Mucosa of descending colon (tissue), 3 donors: ENCODE data around the gene ADAM19. TPM values are rescaled to one million over a fixed set of nuclear protein-coding genes. Genes with fewer than 3 reads are reported as not detected.
A peak's percentile ranks its signal among the peaks of the same experiment; 100 is the strongest.

Source experiments
- ATAC-seq: fragments of 200-7000 bp; cut with Tn5 transposase; one replicate; pipeline ENCODE4 v1.9.1; 2020; ENCODE audit warnings: mild to moderate bottlenecking, moderate library complexity
- DNase-seq, 3 donors: peaks; one replicate each; pipeline ENCODE4 v3.0.0-alpha.2; 2020
- H3K36me3 ChIP-seq: fragments of 200-600 bp; one replicate; pipeline ENCODE4 v1.8.0; 2021; ENCODE audit warnings: low read depth, mild to moderate bottlenecking
- H3K4me1 ChIP-seq: fragments of 200-600 bp; one replicate; pipeline ENCODE4 v1.8.0; 2021; ENCODE audit warnings: low read depth, mild to moderate bottlenecking
- H3K4me3 ChIP-seq: fragments of 200-600 bp; one replicate; pipeline ENCODE4 v1.8.0; 2021; ENCODE audit warnings: mild to moderate bottlenecking
- H3K9me3 ChIP-seq: fragments of 200-600 bp; one replicate; pipeline ENCODE4 v1.8.0; 2021; ENCODE audit warnings: mild to moderate bottlenecking
- CTCF ChIP-seq: fragments of 200-600 bp; IDR thresholded peaks from one replicate; pipeline ENCODE4 v1.8.0; 2022; ENCODE audit warnings: antibody characterized with exemption, mild to moderate bottlenecking
- intact Hi-C, 2 donors: fragments of 100-400 bp; cut with DNase I in 1 of 2; cut with micrococcal nuclease in 1 of 2; formaldehyde crosslinking; loops; one replicate each; pipeline versions ENCODE4 v1.11.0 to v1.11.1; 2022; cut with DNase I, micrococcal nuclease
- total RNA-seq, 3 donors: library from RNA; stranded (reverse); fragmentation: NEBNext Ultra II Directional in 2 of 3; extraction: Animal tissue kit (Norgen Biotek cat#: 25700) in 2 of 3; gene quantifications; one replicate each; pipeline versions ENCODE4 v1.2.1 to v1.2.4, GENCODE V29; 2021 to 2023
- donor health status: DM: no; HTN: no; CAD: no; lungs with moderate emphysema.
- donor health status: DM: no; HTN: no; CAD: no.
- donor health status: DM: no; HTN: yes; CAD: no.

Gene ADAM19
- total RNA-seq, 3 donors from 2014 or later = 6.4 to 32.6 (median 8.9) TPM

GRCh38 chr5:157479166-157479565 lies 96.4 kb downstream of the ADAM19 start:
- Histone ChIP-seq H3K4me1 (peaks cover 11% of the 10 kb centered on the region), H3K4me3 (no peak overlapping the region), H3K9me3 (no peaks in the 10 kb centered on the region), H3K36me3 (no peaks in the 10 kb centered on the region)
- intact Hi-C loops = no loop called here
- no peak for TF ChIP-seq CTCF
- no peak for ATAC-seq
- no peak for DNase-seq

- Histone ChIP-seq H3K9me3 (no peaks in the 10 kb centered on the region), H3K4me3 (no peak overlapping the region), H3K4me1 (peaks cover 11% of the 10 kb centered on the region), H3K36me3 (no peaks in the 10 kb centered on the region)
- TF ChIP-seq CTCF = no peak
- DNase-seq (no peak), ATAC-seq (no peak)
- intact Hi-C loops = no loop called here
Observed at GRCh38 chr5:157478726-157479125, 96.8 kb downstream of the ADAM19 start.

GRCh38 chr5:157477814-157478494 lies 97.6 kb downstream of the ADAM19 start:
- ATAC-seq = peak; percentile 37
- intact Hi-C loops = no loop called here
- no peak for DNase-seq

GRCh38 chr5:157476702-157477408 lies 98.7 kb downstream of the ADAM19 start:
- Histone ChIP-seq H3K4me3 (no peak overlapping the region), H3K4me1 (peaks cover 11% of the 10 kb centered on the region), H3K36me3 (no peaks in the 10 kb centered on the region), H3K9me3 (no peaks in the 10 kb centered on the region)
- TF ChIP-seq CTCF = peak; percentile 34
- DNase-seq = peak in 1 of 3 donors; percentile 60
- ATAC-seq = peak; percentile 77
- intact Hi-C loops = no loop called here

More at GRCh38 chr5:157477814-157478494, 97.6 kb downstream of the ADAM19 start:
- H3K4me1 ChIP-seq = peaks cover 11% of the 10 kb centered on the region
- no peaks in the 10 kb centered on the region for H3K36me3 ChIP-seq
- no peaks in the 10 kb centered on the region for H3K9me3 ChIP-seq
- H3K4me3 ChIP-seq = no peak overlapping the region
- TF ChIP-seq CTCF = no peak

GRCh38 chr5:157475432-157475831 lies 100.1 kb downstream of the ADAM19 start:
- DNase-seq = no peak
- no peak for ATAC-seq
- intact Hi-C loops = no loop called here

More at GRCh38 chr5:157475432-157475831, 100.1 kb downstream of the ADAM19 start:
- no peaks in the 10 kb centered on the region for H3K36me3 ChIP-seq
- H3K9me3 ChIP-seq = no peaks in the 10 kb centered on the region
- peaks cover 11% of the 10 kb centered on the region for H3K4me1 ChIP-seq
- no peak for TF ChIP-seq CTCF
- no peak overlapping the region for H3K4me3 ChIP-seq
